Activated CD8-positive, alpha-beta memory T cell treated with anti-CD3 and anti-CD28 coated beads, Interleukin-2, amount 50 U/mL, for 24 hours (primary cell): ENCODE results near the gene PACC1.

Source experiments
- DNase-seq: peaks from one replicate; pipeline ENCODE4 v3.0.0-alpha.2; 2020; ENCODE audit errors: extremely low read depth

The PACC1 gene

GRCh38 chr1:212437179-212437798 lies 22.6 kb upstream of the PACC1 start:
- no peak for DNase-seq

- DNase-seq, result no peak
These were observed 20.3 kb upstream of the PACC1 start for GRCh38 chr1:212434992-212435391.

GRCh38 chr1:212433577-212434462 lies 19.1 kb upstream of the PACC1 start:
- no peak for DNase-seq

GRCh38 chr1:212432661-212433576 lies 18.2 kb upstream of the PACC1 start, which contains the start of gene NENF:
Gene NENF (plus strand): TSS chr1:212432920. CDS start chr1:212432944, 24 bp downstream.
- peak; percentile 41 for DNase-seq

- DNase-seq, result no peak
These were observed 17.6 kb upstream of the PACC1 start for GRCh38 chr1:212432272-212432660.

- DNase-seq, result no peak
These were observed 17.0 kb upstream of the PACC1 start for GRCh38 chr1:212431644-212432043.

- no peak for DNase-seq
These were observed 16.3 kb upstream of the PACC1 start for GRCh38 chr1:212430955-212431394.

- DNase-seq, result no peak
These were observed 15.7 kb upstream of the PACC1 start for GRCh38 chr1:212430416-212430815.

- no peak for DNase-seq
These were observed 13.8 kb upstream of the PACC1 start for GRCh38 chr1:212428496-212428895.

- no peak for DNase-seq
These were observed 9.2 kb upstream of the PACC1 start for GRCh38 chr1:212423879-212424278.

- DNase-seq, result no peak
These were observed 6.5 kb upstream of the PACC1 start for GRCh38 chr1:212421165-212421564.

GRCh38 chr1:212415107-212415841 lies 588 bp upstream of the PACC1 start:
- no peak for DNase-seq

GRCh38 chr1:212413902-212414327 lies 771 bp downstream of the PACC1 start:
- no peak for DNase-seq

GRCh38 chr1:212412374-212412773 lies 2.3 kb downstream of the PACC1 start:
- DNase-seq, result no peak

- no peak for DNase-seq
These were observed 4.4 kb downstream of the PACC1 start for GRCh38 chr1:212410231-212410820.

GRCh38 chr1:212402666-212403321 lies 11.9 kb downstream of the PACC1 start:
- no peak for DNase-seq

GRCh38 chr1:212401838-212402582 lies 12.7 kb downstream of the PACC1 start:
- DNase-seq, result no peak

GRCh38 chr1:212401042-212401441 lies 13.6 kb downstream of the PACC1 start:
- DNase-seq, result no peak

GRCh38 chr1:212397171-212397570 lies 17.5 kb downstream of the PACC1 start:
- DNase-seq, result no peak

GRCh38 chr1:212396638-212397037 lies 18.0 kb downstream of the PACC1 start:
- no peak for DNase-seq
